ENCODE results near the gene CDADC1. TPM values are rescaled to one million over a fixed set of nuclear protein-coding genes. Genes with fewer than 3 reads are reported as not detected.

CDADC1 gene
- total RNA-seq, 1 donor from 2014 or later, result 8.9 TPM

DNA sequence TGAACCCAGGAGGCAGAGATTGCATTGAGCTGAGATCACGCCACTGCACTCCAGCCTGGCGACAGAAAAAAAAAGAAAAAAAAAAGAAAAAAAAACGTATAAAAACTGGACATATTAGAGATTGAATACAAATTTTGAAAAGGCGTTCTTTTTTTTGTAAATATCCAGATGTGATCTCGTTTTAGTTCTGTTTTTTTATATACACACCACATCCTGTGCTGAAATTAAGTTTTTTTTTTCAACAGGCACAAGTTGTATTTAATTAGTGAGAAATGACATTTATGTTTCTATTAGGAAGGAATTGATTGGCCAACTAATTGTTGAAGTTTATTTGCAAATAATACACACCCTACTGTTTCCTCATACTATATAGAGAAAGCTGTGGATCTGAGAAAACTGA is 3.6 kb downstream of the CDADC1 start:
- H3K27ac Mint-ChIP-seq (ENCODE audit: unreplicated experiment), result no peak overlapping the region
- DNase-seq (ENCODE audit: low spot score), result no peak
- H3K4me3 Mint-ChIP-seq (ENCODE audit: unreplicated experiment), result no peak overlapping the region
- no peak for TF ChIP-seq CTCF (IDR thresholded peaks at IDR 0.05)
- H3K4me1 Mint-ChIP-seq (ENCODE audit: low read depth), result peaks cover 20% of the 10 kb centered on the region
- no peaks in the 10 kb centered on the region for H3K9me3 Mint-ChIP-seq (ENCODE audit: low read depth)
- no peaks in the 10 kb centered on the region for H3K27me3 Mint-ChIP-seq (ENCODE audit: low read depth)
- peaks cover 7% of the 10 kb centered on the region for H3K36me3 Mint-ChIP-seq (ENCODE audit: low read depth)

DNA sequence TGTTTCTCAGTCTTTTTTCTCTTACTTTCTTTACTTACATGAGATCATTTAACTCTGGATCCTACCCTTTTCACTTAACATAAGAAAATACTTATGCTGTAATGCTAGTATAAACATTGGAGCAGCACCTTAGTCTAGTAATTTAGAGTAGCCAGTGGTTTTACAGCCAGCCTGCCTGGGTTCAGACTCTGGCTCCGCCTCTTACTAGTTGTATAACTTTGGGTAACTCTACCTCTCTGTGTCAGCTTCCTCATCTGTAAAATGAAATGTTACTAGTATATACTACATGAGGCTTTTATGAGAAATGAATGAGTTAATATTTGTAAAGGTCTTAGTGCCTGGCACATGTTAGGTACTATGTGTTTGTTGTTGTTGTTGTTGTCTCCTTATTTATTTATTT is 5.6 kb downstream of the CDADC1 start:
- DNase-seq (ENCODE audit: low spot score), result no peak
- H3K27ac Mint-ChIP-seq (ENCODE audit: unreplicated experiment), result no peak overlapping the region
- no peak for TF ChIP-seq CTCF (IDR thresholded peaks at IDR 0.05)

GRCh38 chr13:49254007-49254406 is 6.3 kb downstream of the CDADC1 start:
- Mint-ChIP-seq H3K27ac (ENCODE audit: unreplicated experiment) (no peak overlapping the region), H3K36me3 (ENCODE audit: low read depth) (peaks cover 7% of the 10 kb centered on the region), H3K9me3 (ENCODE audit: low read depth) (no peaks in the 10 kb centered on the region), H3K4me3 (ENCODE audit: unreplicated experiment) (no peak overlapping the region), H3K4me1 (ENCODE audit: low read depth) (peaks cover 26% of the 10 kb centered on the region), H3K27me3 (ENCODE audit: low read depth) (no peaks in the 10 kb centered on the region)
- no peak for DNase-seq (ENCODE audit: low spot score)
- no peak for TF ChIP-seq CTCF (IDR thresholded peaks at IDR 0.05)

More for the DNA sequence above, 5.6 kb downstream of the CDADC1 start:
- Mint-ChIP-seq H3K27me3 (ENCODE audit: low read depth) (no peaks in the 10 kb centered on the region), H3K36me3 (ENCODE audit: low read depth) (peaks cover 7% of the 10 kb centered on the region), H3K4me3 (ENCODE audit: unreplicated experiment) (no peak overlapping the region), H3K9me3 (ENCODE audit: low read depth) (no peaks in the 10 kb centered on the region), H3K4me1 (ENCODE audit: low read depth) (peaks cover 31% of the 10 kb centered on the region)

DNA sequence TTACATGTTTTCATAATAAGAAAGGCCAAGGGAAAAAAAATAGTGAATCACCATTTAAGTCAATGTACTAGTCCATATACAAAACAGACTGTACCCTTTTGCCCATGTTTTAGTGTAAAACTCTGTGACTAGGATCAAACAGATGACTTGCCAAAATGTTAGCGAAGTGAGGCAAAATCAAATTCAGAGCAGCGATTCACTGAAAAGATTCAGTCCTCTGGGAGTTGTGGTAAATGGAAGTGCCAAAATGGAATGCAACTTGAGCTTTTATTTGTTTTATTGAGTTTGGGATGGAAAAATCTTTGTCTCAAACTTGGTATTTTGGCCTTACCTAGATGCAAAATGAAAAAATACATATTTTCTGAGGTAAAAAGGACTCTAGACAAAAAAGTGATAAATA is 9.1 kb downstream of the CDADC1 start:
- no peak for TF ChIP-seq CTCF (IDR thresholded peaks at IDR 0.05)
- DNase-seq (ENCODE audit: low spot score), result no peak
- Mint-ChIP-seq H3K4me1 (ENCODE audit: low read depth) (peaks cover 23% of the 10 kb centered on the region), H3K27me3 (ENCODE audit: low read depth) (no peaks in the 10 kb centered on the region), H3K4me3 (ENCODE audit: unreplicated experiment) (no peak overlapping the region), H3K36me3 (ENCODE audit: low read depth) (peaks cover 24% of the 10 kb centered on the region), H3K9me3 (ENCODE audit: low read depth) (no peaks in the 10 kb centered on the region), H3K27ac (ENCODE audit: unreplicated experiment) (peak overlapping the region; percentile 42)

GRCh38 chr13:49258089-49258796 is 10.5 kb downstream of the CDADC1 start:
- Mint-ChIP-seq H3K27me3 (ENCODE audit: low read depth) (no peaks in the 10 kb centered on the region), H3K36me3 (ENCODE audit: low read depth) (peaks cover 24% of the 10 kb centered on the region), H3K27ac (ENCODE audit: unreplicated experiment) (no peak overlapping the region), H3K4me1 (ENCODE audit: low read depth) (peaks cover 23% of the 10 kb centered on the region), H3K4me3 (ENCODE audit: unreplicated experiment) (no peak overlapping the region), H3K9me3 (ENCODE audit: low read depth) (no peaks in the 10 kb centered on the region)
- no peak for TF ChIP-seq CTCF (IDR thresholded peaks at IDR 0.05)
- DNase-seq (ENCODE audit: low spot score), result no peak

Measured in chondrocyte (in vitro differentiated cells).